ENCODE results near the gene RASAL3.
"Not testable (repeated sequence)": the region's sequence is repeated elsewhere in the genome, so short reads cannot be mapped to it uniquely, and the experiment has no call there.

RASAL3 gene

DNA sequence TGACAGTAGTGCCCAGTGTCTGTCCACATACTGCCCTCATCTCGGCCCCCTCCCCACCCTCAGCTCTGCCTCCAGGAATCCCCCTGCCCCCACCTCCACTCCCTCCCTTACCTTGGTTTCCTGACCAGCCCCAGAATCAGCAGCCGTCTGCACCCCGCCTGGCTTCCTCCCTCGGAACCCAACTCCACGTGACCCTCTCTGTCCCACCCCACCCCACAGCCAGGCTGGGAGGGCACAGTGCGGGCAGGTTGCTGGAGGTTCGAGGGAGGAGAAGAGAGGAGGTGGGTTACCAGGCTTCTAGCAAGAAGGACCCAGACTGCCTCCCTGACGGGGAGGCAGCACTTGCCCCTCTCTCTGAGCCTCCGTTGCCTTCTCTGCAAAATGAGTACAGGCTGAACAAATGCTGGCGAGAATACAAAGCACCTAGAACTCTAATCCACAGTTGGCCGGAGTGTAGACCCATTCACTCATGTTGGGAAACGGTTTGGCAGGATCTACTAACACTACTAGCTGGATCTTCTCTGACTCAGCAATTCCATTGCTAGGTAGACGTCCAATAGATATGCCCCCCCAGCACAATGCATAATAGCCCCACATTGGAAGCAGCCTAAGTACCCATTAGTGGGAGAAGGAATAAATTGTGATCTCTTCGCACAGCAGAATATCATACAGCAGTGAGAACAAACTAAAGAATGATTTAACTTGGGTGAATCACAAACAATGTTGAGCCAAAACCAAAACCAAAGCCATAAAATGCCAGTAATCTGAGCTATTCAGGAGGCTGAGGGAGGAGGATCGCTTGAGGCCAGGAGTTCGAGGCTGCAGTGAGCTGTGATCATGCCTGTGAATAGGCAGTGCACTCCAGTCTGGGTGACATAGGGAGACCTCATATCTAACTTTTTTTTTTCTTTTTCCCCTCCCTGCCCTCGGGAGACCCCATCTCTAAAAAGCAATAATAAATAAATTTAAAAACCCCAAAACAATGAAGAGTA is at the start of gene RASAL3:
Gene RASAL3, minus strand, starts transcription at position 151 of the 992 bp plus-strand sequence. CDS start 186 bp downstream, outside the sequence.
- DNase-seq (ENCODE audit: low read depth): no peak

DNA sequence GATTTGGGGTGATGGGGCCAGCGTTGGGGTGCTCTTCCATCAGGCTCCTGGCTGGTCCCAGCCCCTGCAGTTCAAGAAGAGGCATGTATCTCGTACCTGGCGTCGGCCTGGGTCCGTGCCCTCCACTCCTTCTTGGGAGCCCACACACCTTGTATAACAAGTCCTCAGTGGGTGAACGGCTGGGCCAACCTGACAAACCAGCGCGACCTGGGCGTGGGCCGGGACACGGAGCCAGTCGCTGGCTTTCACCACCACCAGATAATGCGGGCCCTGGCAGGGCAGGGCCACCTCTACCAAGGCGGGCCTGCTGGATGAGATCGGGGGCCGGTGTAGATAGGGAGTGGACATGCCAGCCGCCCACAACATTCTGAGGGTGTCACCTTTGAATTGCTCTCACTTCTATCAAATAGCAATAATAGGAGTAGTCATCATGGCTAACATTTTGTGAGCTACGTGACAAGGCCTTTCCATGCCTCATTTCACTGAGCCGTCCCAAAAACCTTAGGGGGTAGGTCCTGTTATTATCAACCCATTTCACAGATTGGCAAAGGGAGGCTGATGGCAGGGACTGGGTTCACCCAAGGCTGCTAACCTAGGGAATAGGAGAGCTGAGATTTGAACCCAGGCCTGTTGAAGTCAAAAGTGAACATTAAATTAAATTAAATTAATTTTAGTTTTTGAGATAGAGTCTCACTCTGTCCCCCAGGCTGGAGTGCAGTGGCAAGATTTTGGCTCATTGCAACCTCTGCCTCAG is 47.5 kb upstream of the RASAL3 start:
- no peak for DNase-seq (ENCODE audit: low read depth)

DNA sequence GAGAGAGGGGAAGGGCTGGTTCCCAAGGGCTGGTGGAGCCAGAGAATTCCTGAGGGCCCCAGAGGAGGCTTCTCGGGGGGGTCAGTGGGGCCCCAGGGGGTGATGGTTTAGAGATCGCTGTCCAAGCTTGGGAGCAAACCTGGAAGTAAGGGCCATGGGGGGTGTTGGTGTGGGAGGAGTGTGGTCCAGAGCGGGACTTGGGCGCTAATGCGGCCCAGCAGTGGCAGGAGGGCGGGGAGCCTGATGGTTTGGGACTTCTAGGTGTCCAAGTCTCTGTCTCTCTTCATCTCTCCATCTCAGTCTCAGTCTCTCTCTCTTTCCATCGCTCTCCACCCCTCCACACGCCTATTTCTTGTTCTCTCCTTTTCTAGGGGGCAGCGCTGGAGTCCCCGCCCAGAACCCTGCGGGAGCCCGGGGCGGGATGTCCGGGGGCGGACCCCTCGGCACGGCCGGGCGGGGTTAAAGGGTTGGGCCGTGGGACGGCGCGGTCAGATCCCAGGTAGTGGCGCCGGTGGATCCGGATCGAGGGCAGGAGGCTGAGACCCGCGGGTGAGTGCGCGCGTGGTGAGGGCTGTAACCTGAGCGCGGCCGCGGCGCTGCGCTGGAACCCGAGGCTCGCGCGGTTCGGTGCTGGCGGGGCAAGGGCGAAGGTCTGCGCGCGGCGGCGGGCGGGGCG is 43.8 kb upstream of the RASAL3 start, which contains the start of gene CYP4F22:
Gene CYP4F22, plus strand, starts transcription at position 491 of the 676 bp plus-strand sequence. CDS start 16,812 bp downstream, outside the sequence.
- DNase-seq (ENCODE audit: low read depth): no peak

DNA sequence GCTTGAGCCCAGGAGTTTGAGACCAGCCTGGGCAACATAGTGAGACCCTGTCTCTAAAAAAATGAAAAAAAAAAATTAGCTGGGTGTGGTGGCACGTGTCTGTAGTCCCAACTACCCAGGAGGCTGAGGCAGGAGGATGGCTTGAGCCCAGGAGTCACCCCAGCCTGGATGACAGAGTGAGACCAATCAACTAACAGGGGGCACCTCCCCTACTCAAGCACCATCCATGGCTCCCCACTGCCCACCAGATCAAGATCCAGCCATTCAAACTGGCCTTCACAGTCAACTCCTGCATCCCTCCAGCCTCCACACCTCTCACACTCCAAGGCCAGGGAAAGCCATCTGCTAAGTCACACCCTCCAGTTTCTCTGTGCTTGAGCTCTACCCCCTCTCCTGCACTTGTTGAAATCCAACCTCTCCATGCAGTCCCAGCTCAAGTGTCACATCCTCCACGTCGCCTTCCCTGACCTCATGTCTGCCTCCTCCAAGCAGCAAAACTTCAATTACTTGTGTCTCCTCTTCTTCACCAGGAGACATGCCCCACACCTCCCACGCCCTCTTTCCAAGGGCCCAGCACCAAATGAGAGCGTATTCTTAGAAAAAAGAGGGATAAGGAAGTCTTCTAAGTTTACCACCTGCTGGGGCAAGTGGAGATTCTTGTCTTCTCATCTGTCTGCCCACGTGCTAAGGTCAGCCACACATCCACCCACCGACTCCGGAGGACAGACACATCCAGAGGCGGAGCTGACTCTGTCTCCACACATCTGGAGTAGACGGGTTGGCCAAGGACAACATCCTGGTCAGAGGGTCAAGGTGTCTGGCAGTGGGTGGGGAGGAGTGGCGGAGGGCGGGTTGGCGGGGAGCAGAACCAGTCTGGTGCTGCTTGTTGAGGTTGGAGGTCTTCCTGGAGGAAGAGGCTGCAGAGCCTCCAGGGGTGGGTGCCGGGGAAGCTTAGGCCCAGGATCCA is 43.0 kb upstream of the RASAL3 start:
- no peak for DNase-seq (ENCODE audit: low read depth)

DNA sequence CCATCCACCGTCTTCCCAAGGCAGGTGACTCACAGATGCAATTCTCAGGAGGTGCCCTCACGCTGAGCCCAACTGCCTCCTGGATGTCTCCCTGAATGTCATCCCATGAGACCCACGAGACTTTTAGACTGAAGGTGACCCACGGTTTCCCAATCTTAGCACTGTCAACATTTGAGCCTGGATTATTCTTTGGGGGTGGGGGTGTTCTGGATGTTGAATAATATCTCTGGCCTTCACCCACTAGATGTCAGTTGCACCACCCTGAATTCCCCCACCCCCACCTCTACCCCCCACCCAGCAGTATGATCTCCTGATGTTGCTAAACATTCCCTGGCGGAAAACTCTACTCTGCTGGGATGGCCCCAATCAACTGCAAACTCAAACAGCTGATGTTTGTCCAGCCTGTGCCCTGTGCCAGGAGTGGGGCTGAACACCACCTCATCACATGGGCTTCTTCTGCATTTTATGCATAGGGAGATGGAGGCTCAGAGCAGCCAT is 41.8 kb upstream of the RASAL3 start:
- no peak for DNase-seq (ENCODE audit: low read depth)

DNA sequence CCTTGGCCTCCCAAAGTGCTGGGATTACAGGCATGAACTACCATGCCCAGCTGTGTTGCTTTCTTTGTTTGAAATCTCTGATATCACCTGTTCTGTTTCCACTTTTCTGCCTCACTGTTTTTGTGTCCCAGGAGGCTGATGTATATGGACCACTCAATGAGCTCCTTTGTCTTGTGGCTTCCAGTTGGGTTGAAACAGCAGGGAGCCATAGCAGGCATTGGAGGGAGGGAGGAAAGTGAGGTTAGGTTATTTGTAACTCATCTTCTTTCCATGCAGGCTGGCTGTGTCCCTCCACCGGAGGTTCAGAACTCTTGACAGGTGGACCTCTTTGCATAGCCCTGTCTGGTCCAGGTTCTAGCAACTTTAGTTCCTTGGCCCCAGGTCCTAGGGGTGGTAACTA is 37.9 kb upstream of the RASAL3 start:
- DNase-seq (ENCODE audit: low read depth): no peak

DNA sequence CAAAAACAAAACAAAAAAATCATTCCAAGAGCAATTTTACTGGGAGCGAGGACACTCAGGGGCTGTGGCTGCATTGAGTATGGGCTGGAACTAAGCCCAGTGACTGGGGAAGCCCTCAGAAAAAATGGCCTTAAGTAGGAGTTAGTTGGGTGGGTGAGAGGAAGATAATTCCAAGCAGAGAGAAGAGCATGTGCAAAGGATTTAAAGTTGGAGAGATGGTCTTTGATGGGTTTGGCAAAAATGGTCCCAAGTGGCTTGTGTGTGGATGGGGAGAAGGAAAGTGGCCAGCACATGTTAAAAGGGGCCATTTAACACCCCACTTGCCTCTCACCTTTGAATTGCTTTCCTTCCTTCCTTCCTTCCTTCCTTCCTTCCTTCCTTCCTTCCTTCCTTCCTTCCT is 37.3 kb upstream of the RASAL3 start:
- no peak for DNase-seq (ENCODE audit: low read depth)

DNA sequence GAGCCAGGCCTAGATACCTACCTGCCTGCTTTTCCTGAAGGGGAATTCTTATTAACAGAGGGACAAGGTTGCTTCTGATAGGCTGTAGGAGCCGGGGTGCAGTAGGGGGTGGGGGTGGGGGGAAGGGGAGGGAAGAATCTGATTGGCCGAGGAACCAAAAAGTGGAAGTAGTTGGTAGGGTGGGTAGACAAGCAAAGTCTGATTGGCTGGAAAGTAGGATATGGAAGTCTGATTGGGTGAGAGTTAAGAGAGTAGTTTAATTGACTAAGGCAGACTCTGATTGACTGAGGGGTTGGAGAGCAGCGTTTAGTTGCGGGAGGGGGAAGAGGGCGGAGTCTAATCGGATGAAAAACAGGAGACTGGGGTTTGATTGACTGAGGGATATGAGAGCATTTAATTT is 34.6 kb upstream of the RASAL3 start:
- no peak for DNase-seq (ENCODE audit: low read depth)

DNA sequence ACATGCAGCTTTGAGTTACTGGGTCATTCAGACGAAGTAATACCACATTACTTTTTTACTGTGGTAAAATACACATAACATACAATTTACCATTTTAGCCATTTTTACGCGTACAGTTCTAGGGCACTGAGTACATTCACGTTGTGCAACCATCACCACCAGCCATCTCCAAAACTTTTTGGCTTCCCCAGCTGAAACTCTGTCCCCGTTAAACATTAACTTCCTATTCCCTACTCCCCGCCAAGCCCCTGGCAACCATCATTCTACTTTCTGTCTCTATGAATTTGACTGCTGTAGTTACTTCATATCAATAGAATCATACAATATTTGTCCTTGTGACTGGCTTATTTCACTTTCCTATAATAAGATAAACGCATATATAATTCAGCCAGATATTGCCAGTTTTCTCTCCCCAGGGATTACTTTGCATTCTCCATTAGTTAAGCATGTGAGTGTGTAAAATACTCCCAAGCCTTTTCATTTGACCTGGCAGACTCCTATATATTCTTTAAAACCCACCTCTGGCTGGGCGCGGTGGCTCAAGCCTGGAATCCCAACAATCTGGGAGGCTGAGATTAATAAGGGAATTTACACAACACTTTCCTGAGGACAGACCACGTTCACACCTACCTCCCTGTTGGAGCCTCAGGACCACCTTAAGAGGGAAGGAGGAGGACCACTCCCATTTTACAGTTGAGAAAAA is 34.0 kb upstream of the RASAL3 start:
- DNase-seq (ENCODE audit: low read depth): no peak

DNA sequence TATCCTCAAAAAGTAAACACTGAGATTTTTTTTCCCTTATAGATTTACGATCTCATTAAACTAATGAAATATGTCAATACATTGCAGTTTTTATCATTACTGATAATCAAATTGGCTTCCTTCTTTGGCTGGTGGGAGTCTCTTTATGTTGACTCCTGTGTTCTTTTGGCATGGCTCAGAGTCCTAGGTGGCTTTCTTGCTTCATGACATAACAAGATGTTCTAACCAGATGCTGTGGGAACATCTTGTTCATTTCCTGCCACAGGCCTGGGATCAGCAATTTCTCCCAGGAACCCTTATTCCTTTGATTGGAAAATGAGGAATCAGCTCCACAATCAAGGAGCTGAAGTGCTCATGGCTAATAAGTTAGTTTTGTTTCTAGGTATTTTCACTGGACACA is 30.8 kb upstream of the RASAL3 start:
- DNase-seq (ENCODE audit: low read depth): no peak

DNA sequence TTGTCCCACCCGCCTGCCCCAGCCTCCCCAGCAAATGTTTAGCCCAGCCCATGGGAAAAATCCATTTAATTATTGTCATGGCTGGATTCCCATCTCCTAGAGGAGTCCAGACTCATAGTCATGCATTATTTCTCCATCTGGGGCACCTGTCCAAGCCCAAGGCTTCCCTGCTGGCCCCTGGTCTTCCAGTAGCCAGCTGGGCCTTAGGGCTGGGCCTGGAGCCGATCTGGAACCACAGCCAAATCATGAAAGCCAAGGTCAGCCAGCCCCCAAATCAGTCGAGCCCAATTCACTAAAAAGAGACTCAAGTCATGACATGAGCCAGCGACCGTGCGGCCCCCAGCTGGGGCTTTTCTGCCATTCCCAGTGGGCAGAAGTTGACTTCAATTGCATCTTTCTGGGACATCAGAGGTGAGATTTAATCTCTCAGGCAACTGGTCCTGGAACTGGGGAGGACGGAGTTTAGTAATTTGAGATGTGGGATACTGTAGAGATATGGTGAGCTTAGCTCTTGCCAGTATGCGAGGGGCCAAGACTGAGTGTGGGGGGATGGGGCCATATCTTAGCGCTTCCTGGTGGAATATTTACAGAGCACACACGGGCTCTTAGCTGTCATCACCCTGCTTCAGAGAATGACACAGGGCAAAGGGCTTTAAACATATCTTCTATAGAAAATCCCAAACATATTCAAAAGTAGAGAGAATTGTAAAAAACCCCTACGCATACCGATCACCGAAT is 24.3 kb upstream of the RASAL3 start:
- DNase-seq (ENCODE audit: low read depth): no peak

DNA sequence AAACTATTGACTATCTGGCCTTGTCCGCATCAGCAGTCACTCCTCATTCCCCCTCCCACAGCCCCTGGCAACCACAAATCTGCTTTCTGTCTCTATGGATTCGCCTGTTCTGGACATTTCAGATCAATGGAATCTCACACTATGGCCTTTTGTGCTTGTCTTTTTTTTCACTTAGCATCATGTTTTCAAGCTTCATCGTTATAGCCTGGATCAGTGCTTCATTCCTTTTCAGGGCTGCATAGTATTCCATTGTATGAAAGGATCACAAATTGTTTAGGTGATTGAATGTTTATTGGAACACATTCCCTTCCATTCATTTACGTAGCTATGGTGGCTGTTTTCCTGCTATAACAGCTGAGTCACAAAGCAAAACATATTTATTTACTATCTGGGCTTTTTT is 22.7 kb upstream of the RASAL3 start:
- no peak for DNase-seq (ENCODE audit: low read depth)

DNA sequence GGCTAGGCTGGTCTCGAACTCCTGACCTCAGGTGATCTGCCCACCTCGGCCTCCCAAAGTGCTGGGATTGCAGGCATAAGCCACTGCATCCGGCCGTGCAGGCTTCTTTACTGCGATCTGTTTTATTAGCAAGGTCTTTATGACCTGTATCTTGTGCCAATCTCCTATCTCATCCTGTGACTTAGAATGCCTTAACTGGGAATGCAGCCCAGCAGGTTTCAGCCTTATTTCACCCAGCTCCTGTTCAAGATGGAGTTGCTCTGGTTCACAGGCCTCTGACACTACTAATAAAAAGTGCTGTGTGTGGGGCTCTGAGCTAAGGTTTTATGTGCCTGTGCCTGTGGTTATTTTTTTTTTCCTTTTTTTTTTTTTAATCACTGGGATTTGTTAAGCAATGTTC is 21.4 kb upstream of the RASAL3 start:
- DNase-seq (ENCODE audit: low read depth): not testable (repeated sequence)

DNA sequence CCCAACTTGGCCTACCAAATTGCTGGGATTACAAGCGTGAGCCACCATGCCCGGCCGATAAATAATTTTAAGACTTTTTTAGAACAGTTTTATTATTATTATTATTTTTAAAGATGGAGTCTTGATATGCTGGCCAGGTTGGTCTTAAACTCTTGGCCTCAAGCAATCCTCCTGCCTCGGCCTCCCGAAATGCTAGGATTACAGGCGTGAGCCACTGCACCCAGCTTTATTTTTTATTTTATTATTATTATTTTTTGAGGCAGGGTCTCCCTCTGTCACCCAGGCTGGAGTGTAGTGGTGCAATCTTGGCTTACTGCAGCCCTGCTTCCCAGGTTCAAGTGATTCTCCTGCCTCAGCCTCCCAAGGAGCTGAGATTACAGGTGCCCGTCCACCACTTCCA is 16.7 kb upstream of the RASAL3 start:
- DNase-seq (ENCODE audit: low read depth): not testable (repeated sequence)

DNA sequence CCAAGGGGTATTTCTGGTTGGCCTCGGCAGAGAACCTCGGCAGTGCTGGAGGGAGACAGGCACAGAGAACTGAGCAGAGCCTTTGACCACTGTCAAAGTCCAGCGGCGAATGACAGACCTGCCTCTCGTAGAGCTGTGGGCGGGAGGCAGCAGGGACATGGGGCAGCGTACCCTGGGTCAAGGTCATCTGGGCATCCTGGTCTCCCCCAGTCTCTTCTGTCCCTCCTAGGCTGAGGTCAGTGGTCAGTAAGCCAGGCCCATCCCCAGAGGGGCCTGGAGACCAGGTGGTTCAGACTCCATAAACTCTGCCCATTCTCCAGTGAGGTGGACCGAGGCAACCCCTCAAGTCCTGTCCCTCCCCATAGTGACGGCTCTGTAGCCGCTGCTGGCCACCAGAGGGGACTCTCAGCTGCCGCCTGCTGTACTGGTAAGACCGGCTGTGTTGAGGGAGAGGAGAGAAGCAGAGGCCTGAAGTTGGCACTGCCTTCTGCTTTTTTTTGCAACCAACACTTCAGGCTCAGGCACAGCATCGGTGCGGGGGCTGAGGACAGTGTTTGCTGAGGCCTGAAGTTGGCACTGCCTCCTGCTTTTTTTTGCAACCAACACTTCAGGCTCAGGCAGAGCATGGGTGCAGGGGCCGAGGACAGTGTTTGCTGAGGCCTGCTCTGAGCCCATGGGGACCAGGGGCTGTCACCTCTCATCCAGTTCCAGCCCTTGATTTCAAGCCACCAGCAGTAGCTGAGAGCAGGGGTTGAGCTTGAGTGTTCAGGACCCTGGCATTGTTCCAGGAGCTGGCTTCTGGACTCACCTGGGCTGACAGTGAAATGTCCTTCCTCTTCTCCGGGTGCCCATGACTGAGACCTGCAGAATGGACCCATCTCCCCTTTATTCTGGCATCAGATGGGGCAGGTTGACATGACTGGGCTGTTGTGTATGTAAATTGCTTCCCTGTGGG is 15.3 kb upstream of the RASAL3 start, which contains the start of gene PGLYRP2:
Gene PGLYRP2, minus strand, starts transcription at position 111 of the 955 bp plus-strand sequence. CDS start 130 bp downstream, outside the sequence.
- no peak for DNase-seq (ENCODE audit: low read depth)

DNA sequence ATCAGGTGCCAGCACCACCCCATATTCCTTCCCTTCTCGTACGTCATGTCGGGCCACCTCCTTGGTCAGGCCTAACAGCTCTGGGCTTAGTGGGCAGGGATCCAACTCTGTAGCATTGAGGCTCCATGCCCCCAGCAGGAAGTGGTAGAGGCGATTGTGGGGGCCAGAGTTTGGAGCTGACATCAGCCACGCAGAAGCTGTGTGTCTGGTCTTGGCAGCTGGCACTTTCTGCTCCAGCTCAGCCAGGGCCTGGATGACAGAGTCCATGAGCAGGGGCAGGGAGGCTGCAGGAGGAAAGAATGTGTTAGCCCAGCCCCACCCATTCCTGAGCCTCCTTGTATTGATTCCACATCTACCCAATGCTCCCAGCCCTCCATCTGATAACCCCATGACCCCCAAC is 12.0 kb upstream of the RASAL3 start:
- no peak for DNase-seq (ENCODE audit: low read depth)

DNA sequence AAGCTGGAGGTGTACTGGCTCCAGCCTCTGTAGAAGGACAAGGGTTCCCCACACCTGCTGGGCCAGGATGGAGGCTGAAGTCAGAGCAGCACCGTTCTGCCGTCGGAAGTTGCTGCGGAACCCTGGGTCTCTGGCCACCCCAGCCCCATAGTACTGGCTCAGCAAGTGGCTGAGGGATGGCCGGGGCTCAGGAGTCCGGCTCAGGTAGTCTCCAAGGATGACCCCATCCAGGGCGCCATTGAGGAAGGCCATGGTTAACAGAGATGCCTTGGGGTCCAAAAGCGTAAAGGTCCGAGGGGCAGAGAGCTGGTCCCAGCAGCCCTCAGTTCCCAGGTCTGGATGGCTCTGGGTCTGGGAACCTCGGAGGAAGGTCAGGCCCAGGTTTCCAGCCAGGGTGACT is 11.3 kb upstream of the RASAL3 start:
- no peak for DNase-seq (ENCODE audit: low read depth)

DNA sequence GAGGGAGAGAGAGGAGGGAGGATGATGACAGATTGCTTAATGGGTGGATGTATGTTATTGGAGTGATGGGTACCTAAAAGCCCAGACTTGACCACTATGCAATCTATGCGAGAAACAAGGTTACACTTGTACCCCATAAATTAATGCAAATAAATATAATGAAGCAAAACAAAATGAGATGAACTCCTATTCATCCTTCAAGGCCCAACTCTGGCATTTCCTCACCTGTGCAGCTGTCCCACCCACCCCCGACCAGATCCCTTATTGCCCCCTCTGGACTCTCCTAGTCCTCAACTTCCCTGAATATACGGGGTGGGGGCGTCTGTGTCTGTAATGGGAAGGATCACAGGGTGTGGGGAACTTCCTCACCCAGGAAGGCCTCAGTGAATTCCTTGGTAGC is 10.8 kb upstream of the RASAL3 start:
- no peak for DNase-seq (ENCODE audit: low read depth)
